Measurements from ENCODE around the gene TDG.
"Not testable (repeated sequence)": the region's sequence is repeated elsewhere in the genome, so short reads cannot be mapped to it uniquely, and the experiment has no call there.

Gene TDG

DNA sequence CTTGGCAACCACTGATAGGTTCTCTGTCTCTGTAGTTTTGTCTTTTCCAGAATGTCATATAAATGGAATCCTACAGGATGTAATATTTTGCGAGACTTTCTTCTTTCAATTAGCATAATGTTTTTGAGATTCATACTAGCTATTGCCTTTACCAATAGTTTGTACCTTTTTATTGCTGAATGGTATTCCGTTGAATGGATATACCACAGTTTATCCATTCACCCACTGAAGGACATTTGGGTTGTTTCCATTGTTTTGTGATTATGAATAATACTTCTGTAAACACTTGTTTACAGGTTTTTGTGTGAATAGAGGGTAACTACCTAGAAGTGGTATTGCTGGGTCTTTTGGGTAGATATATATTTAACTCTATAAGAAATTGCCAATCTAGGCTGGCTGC, 58.0 kb downstream of the TDG start:
- DNase-seq: no peak

DNA sequence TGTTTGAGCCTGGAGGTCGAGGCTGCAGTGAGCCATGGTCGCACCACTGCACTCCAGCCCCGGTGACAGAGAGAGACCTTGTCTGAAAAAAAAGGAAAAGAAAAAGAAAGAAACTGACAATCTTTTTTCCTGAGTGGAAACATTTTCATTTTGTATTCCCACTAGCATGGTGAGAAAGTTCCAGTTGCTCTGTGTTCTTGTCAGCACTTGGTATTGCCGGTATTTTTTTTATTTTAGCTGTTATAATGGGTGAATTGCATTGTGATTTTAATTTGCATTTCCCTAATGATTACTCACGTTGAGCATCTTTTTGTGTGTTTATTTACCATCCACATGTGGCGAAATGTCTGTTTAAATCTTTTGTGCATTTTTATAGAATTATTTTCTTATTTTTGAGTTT, 58.7 kb downstream of the TDG start:
- no peak for DNase-seq

DNA sequence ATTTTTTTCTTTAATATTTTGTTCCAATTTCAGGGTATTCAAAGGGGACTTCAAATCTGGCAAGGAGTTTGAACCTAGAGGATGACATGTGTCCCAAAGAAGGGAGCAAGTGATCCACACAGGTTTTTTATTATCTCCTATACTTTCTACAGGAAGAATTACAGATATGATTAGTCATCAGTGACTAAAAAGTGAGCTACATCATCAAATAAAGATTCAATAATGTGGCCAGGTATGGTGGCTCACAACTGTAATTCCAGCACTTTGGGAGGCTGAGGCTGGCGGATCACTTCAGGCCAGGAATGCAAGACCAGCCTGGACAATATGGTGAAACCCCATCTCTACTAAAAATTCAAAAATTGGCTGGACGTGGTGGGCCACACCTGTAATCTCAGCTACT, 60.1 kb downstream of the TDG start:
- DNase-seq: no peak

DNA sequence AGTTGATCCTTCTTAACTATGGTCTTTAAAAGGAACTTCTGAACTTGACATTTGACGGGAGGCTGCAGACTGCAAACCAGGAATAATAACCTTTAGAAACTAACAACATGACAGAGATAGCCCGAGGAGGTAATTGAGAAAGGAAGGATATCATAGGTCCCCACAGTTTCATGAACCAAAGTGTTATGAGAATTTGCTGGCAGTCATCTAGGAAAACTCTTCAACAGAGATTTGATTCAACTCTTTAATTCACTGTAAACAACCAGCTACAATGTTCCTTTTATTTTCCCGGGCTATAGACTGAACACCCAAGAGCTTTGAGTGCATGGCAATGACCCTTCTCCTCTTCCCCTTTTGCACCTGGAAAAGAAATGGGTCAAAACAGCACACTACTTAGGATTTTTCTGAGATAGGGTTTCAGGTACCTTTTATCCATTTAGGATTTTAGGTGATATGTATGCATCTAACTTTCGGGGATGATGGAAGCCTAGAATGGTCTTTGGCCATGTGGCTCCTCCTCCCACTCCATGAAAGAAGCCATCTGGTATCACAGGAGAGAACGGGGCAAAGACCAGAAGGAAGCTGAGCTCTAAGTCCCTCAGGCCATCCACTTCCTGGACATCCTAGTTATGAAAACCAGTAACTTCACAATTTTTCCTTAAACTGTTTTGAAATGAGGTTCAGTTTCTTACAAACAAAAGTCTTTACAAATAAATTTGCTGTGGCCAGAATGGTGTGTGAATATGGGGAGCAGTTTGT, 61.3 kb downstream of the TDG start:
- DNase-seq: no peak

DNA sequence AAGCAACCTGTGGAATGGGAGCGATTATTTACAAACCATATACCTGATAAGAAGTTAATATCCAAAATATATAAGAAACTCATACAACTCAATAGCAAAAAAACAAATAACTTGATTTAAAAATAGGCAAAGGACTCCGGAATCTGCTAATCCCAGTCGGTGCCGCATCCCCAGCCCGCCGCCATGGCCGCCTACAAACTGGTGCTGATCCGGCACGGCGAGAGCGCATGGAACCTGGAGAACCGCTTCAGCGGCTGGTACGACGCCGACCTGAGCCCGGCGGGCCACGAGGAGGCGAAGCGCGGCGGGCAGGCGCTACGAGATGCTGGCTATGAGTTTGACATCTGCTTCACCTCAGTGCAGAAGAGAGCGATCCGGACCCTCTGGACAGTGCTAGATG, 64.9 kb downstream of the TDG start:
- not testable (repeated sequence) for DNase-seq

DNA sequence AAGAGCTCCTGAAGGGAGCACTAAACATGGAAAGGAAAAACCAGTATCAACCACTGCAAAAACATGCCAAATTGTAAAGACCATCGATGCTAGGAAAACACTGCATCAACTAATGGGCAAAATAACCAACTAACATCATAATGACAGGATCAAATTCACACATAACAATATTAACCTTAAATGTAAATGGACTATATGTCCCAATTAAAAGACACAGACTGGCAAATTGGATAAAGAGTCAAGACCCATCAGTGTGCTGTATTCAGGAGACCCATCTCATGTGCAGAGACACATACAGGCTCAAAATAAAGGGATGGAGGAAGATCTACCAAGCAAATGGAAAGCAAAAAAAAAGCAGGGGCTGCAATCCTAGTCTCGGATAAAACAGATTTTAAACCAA, 70.5 kb downstream of the TDG start:
- not testable (repeated sequence) for DNase-seq

Measured in activated CD4-positive, CD25-positive, alpha-beta regulatory T cell (primary cell).